SK-N-SH (cell line): ENCODE results near the gene TEX44. TPM values are rescaled to one million over a fixed set of nuclear protein-coding genes. Genes with fewer than 3 reads are reported as not detected.

Experiments used
- CTCF ChIA-PET: fragments of 300-600, 350-600 bp; formaldehyde crosslinking; extraction: SDS; loops from one replicate; lab custom pipeline; 2021; lab: Yijun Ruan, JAX
- POLR2A ChIA-PET: fragments of 350-600 bp; sonication (Branson Sonifier 250); formaldehyde crosslinking; extraction: SDS; loops from one replicate; lab custom pipeline; 2020; ENCODE audit warnings: antibody characterized with exemption, inconsistent platforms; lab: Yijun Ruan, JAX
- DNase-seq: peaks from one replicate; pipeline ENCODE4 v3.0.0; 2012
- H2AFZ ChIP-seq: fragments of 200-600 bp; sonication (generic); 2 replicates; pipeline ENCODE4 v1.8.1; 2016; ENCODE audit warnings: antibody characterized with exemption, mild to moderate bottlenecking, low read depth
- H3F3A ChIP-seq: fragments of 200-600 bp; sonication (generic); replicated peaks from 2 replicates; pipeline ENCODE3; 2016; ENCODE audit warnings: antibody characterized with exemption, mild to moderate bottlenecking; ENCODE audit not compliant: insufficient read depth
- H3K27ac ChIP-seq, 2 experiments: fragments of 200-500 bp in 1 of 2; fragments of 200-600 bp in 1 of 2; sonication (Bioruptor generic) in 1 of 2; sonication (generic), shearing (Covaris generic) in 1 of 2; 2 replicates each; pipeline versions ENCODE4 v1.5.1 to v1.6.1; 2014 to 2016; ENCODE audit warnings: low read depth in 2 of 2, inconsistent platforms in 1 of 2, low read length in 1 of 2, mild to moderate bottlenecking in 1 of 2, mixed read lengths in 1 of 2
- H3K27me3 ChIP-seq: fragments of 200-600 bp; sonication (generic), shearing (Covaris generic); 2 replicates; pipeline ENCODE4 v1.6.1; 2016; ENCODE audit warnings: mixed run types; ENCODE audit not compliant: insufficient read depth
- H3K36me3 ChIP-seq, 2 experiments: fragments of 200-500 bp in 1 of 2; fragments of 200-600 bp in 1 of 2; sonication (Bioruptor generic) in 1 of 2; sonication (generic) in 1 of 2; replicated peaks in 1 of 2; 2 replicates each; pipeline versions ENCODE3 to v1.5.1; 2014 to 2016; ENCODE audit warnings: low read length in 1 of 2, mild to moderate bottlenecking in 1 of 2; ENCODE audit not compliant: insufficient read depth in 2 of 2, control insufficient read depth in 1 of 2
- H3K4me1 ChIP-seq, 2 experiments: fragments of 200-500 bp in 1 of 2; fragments of 200-600 bp in 1 of 2; sonication (Bioruptor generic) in 1 of 2; sonication (generic), shearing (Covaris generic) in 1 of 2; 2 replicates each; pipeline versions ENCODE4 v1.5.1 to v1.6.1; 2014 to 2016; ENCODE audit warnings: low read depth in 1 of 2, low read length in 1 of 2, mixed run types in 1 of 2; ENCODE audit not compliant: insufficient read depth in 2 of 2, control insufficient read depth in 1 of 2
- H3K4me2 ChIP-seq: fragments of 200-600 bp; sonication (generic), shearing (Covaris generic); 2 replicates; pipeline ENCODE4 v1.6.1; 2017; ENCODE audit warnings: mixed run types
- H3K4me3 ChIP-seq, 2 experiments: fragments of 200-500 bp in 1 of 2; fragments of 200-600 bp in 1 of 2; sonication (Bioruptor generic) in 1 of 2; sonication (generic), shearing (Covaris generic) in 1 of 2; 2 replicates each; pipeline versions ENCODE4 v1.5.1 to v1.8.1; 2014 to 2016; ENCODE audit warnings: low read depth in 2 of 2, inconsistent platforms in 1 of 2, low read length in 1 of 2, mild to moderate bottlenecking in 1 of 2, mixed read lengths in 1 of 2, moderate library complexity in 1 of 2
- H3K79me2 ChIP-seq: fragments of 200-600 bp; sonication (generic); 2 replicates; pipeline ENCODE4 v1.8.1; 2017; ENCODE audit warnings: mild to moderate bottlenecking; ENCODE audit not compliant: insufficient read depth
- H3K9ac ChIP-seq: fragments of 200-600 bp; sonication (generic); 2 replicates; pipeline ENCODE4 v1.6.1; 2017; ENCODE audit warnings: mixed run types
- H3K9me2 ChIP-seq: fragments of 200-600 bp; sonication (generic); 2 replicates; pipeline ENCODE4 v1.6.1; 2017; ENCODE audit warnings: mixed run types
- H3K9me3 ChIP-seq: fragments of 200-600 bp; sonication (generic); 2 replicates; pipeline ENCODE4 v1.6.1; 2017; ENCODE audit warnings: mixed run types, mild to moderate bottlenecking, moderate library complexity
- H4K20me1 ChIP-seq: fragments of 200-600 bp; sonication (generic); 2 replicates; pipeline ENCODE4 v1.6.1; 2017; ENCODE audit warnings: mild to moderate bottlenecking, mixed run types; ENCODE audit not compliant: insufficient read depth
- ELF1 ChIP-seq: IDR thresholded peaks from 2 replicates; pipeline ENCODE4 v1.4.0; 2012
- EP300 ChIP-seq, 2 experiments: IDR thresholded peaks; 2 replicates each; pipeline versions ENCODE4 v1.4.0 to v1.6.1; 2012; ENCODE audit warnings: borderline replicate concordance in 1 of 2, low read depth in 1 of 2, low read length in 1 of 2
- EZH2phosphoT487 ChIP-seq: fragments of 200-600 bp; sonication (generic); IDR thresholded peaks from 2 replicates; pipeline ENCODE4 v1.6.1; 2017; ENCODE audit warnings: low read depth, mixed run types, mild to moderate bottlenecking, antibody characterized with exemption, moderate library complexity, borderline replicate concordance
- FOSL2 ChIP-seq: IDR thresholded peaks from 2 replicates; pipeline ENCODE4 v1.4.0; 2012; ENCODE audit warnings: low read depth, mild to moderate bottlenecking, moderate library complexity, borderline replicate concordance
- FOXM1 ChIP-seq: IDR thresholded peaks from 2 replicates; pipeline ENCODE4 v1.4.0; 2012; ENCODE audit warnings: low read depth, mild to moderate bottlenecking
- IRF3 ChIP-seq: fragments of 150-350 bp; IDR thresholded peaks from 2 replicates; pipeline ENCODE4 v1.6.1; 2016; ENCODE audit warnings: mild to moderate bottlenecking, low read depth, low read length
- MEF2A ChIP-seq: IDR thresholded peaks from 2 replicates; pipeline ENCODE4 v1.4.0; 2012; ENCODE audit warnings: low read depth, borderline replicate concordance
- MXI1 ChIP-seq: IDR thresholded peaks from 2 replicates; pipeline ENCODE4 v1.6.1; 2012; ENCODE audit warnings: mild to moderate bottlenecking, low read depth, low read length, improper control_type of control experiment
- PBX3 ChIP-seq: IDR thresholded peaks from 2 replicates; pipeline ENCODE4; 2012
- RCOR1 ChIP-seq: fragments of 150-350 bp; IDR thresholded peaks from 2 replicates; pipeline ENCODE4 v1.6.1; 2017; ENCODE audit warnings: antibody characterized with exemption, low read length
- RXRA ChIP-seq: IDR thresholded peaks from 2 replicates; pipeline ENCODE4 v1.4.0; 2012; ENCODE audit warnings: low read depth, mild to moderate bottlenecking, borderline replicate concordance
- TAF1 ChIP-seq: IDR thresholded peaks from 2 replicates; pipeline ENCODE4 v1.6.1; 2012; ENCODE audit warnings: low read depth, mild to moderate bottlenecking, low read length, moderate library complexity, borderline replicate concordance
- TCF12 ChIP-seq: IDR thresholded peaks from 2 replicates; pipeline ENCODE4 v1.4.0; 2012
- TEAD4 ChIP-seq: IDR thresholded peaks from 2 replicates; pipeline ENCODE4 v1.4.0; 2012; ENCODE audit warnings: mild to moderate bottlenecking, borderline replicate concordance; ENCODE audit not compliant: insufficient read depth
- YY1 ChIP-seq: IDR thresholded peaks from 2 replicates; pipeline ENCODE4 v1.4.0; 2012; ENCODE audit warnings: low read depth, mild to moderate bottlenecking
- WGBS: methylation state at CpG from one replicate; pipeline ENCODE4 v1.1.6; 2017; ENCODE audit warnings: low lambda C conversion rate; 5-methylcytosine and 5-hydroxymethylcytosine counted together
- polyA plus RNA-seq, 3 experiments: library from polyadenylated mRNA; depleted of rRNA; stranded (reverse); fragments of >200 nt; gene quantifications; 2 replicates each; pipeline ENCODE4 v1.2.3, GENCODE V29; 2012
- TF ChIP-seq, protein P1 (sequence below): fragments of 150-350 bp; IDR thresholded peaks from 2 replicates; pipeline ENCODE4 v1.6.1; 2017; ENCODE audit warnings: antibody characterized with exemption, low read length, low read depth, borderline replicate concordance
- TF ChIP-seq, protein P2 (sequence below): IDR thresholded peaks from 2 replicates; pipeline ENCODE4 v1.4.0; 2012; ENCODE audit warnings: low read depth, borderline replicate concordance

TEX44 gene
- polyA plus RNA-seq, 1 of the 3 experiments (the other 2 are of a cell fraction), result not detected

- no peak for DNase-seq
- Histone ChIP-seq H3K4me1 (peaks cover 0 to 5% of the 10 kb centered on the region in 2 experiments; a peak in 1 of 4 replicates), H2AFZ (no peak overlapping the region), H3K9me2 (no peaks in the 10 kb centered on the region), H3K27ac (no peak overlapping the region), H3F3A (no peaks in the 10 kb centered on the region), H3K36me3 (no peaks in the 10 kb centered on the region), H3K9me3 (no peaks in the 10 kb centered on the region), H3K9ac (no peak overlapping the region), H3K27me3 (no peaks in the 10 kb centered on the region), H4K20me1 (no peaks in the 10 kb centered on the region), H3K4me2 (no peak overlapping the region), H3K4me3 (no peak overlapping the region), H3K79me2 (no peaks in the 10 kb centered on the region)
- TF ChIP-seq TEAD4, result no peak
- TF ChIP-seq MEF2A, result no peak
- TF ChIP-seq MXI1, result no peak
- TF ChIP-seq PBX3, result no peak
- no peak for TF ChIP-seq EP300 (IDR thresholded peaks at IDR 0.05; ENCODE audit: borderline replicate concordance in 1 of 2, low read depth in 1 of 2, low read length in 1 of 2)
- no peak for TF ChIP-seq EZH2phosphoT487
- TF ChIP-seq RCOR1, result no peak
- no peak for TF ChIP-seq TCF12
- TF ChIP-seq YY1, result no peak
- TF ChIP-seq, protein P1, sequence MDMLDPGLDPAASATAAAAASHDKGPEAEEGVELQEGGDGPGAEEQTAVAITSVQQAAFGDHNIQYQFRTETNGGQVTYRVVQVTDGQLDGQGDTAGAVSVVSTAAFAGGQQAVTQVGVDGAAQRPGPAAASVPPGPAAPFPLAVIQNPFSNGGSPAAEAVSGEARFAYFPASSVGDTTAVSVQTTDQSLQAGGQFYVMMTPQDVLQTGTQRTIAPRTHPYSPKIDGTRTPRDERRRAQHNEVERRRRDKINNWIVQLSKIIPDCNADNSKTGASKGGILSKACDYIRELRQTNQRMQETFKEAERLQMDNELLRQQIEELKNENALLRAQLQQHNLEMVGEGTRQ, result no peak
- TF ChIP-seq IRF3, result no peak
- no peak for TF ChIP-seq FOXM1
- no peak for TF ChIP-seq FOSL2
- TF ChIP-seq RXRA, result no peak
- no peak for TF ChIP-seq TAF1
- TF ChIP-seq, protein P2, sequence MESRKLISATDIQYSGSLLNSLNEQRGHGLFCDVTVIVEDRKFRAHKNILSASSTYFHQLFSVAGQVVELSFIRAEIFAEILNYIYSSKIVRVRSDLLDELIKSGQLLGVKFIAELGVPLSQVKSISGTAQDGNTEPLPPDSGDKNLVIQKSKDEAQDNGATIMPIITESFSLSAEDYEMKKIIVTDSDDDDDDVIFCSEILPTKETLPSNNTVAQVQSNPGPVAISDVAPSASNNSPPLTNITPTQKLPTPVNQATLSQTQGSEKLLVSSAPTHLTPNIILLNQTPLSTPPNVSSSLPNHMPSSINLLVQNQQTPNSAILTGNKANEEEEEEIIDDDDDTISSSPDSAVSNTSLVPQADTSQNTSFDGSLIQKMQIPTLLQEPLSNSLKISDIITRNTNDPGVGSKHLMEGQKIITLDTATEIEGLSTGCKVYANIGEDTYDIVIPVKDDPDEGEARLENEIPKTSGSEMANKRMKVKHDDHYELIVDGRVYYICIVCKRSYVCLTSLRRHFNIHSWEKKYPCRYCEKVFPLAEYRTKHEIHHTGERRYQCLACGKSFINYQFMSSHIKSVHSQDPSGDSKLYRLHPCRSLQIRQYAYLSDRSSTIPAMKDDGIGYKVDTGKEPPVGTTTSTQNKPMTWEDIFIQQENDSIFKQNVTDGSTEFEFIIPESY, result no peak
- no peak for TF ChIP-seq ELF1
- ChIA-PET POLR2A (no interaction called here), CTCF (interaction anchor here (1.2 to 7.6 kb wide), 3 partner anchors 31 to 80 kb away, joined by 3 to 152 read pairs (median 4); no protein-coding TSS in a partner anchor)
- 70% methylated on average over 8 of the region's 8 CpGs for WGBS
Observed at GRCh38 chr2:231597627-231598026, 5.0 kb downstream of the TEX44 start.
